Measurements from ENCODE around the gene CKS1B. TPM values are rescaled to one million over a fixed set of nuclear protein-coding genes. Genes with fewer than 3 reads are reported as not detected.
"Not testable (repeated sequence)": the region's sequence is repeated elsewhere in the genome, so short reads cannot be mapped to it uniquely, and the experiment has no call there.

The CKS1B gene
- total RNA-seq, 1 donor from 2014 or later: 74.5 TPM

- no peak for ATAC-seq
These were observed 12.8 kb downstream of the CKS1B start for GRCh38 chr1:154987326-154987725.

- no peak for ATAC-seq
These were observed 13.8 kb downstream of the CKS1B start for GRCh38 chr1:154988058-154988954.

GRCh38 chr1:154989195-154989860, 14.8 kb downstream of the CKS1B start:
- ATAC-seq: no peak

GRCh38 chr1:154990276-154990675, 15.8 kb downstream of the CKS1B start:
- no peak for ATAC-seq

- ATAC-seq: peak; percentile 5
These were observed 18.5 kb downstream of the CKS1B start for GRCh38 chr1:154992721-154993571.

- ATAC-seq: no peak
These were observed 19.2 kb downstream of the CKS1B start, which contains the start of gene LENEP for GRCh38 chr1:154993572-154994268. LENEP (plus strand) TSS chr1:154993586; CDS start chr1:154993608, 22 bp downstream.

GRCh38 chr1:154994269-154994587, 19.7 kb downstream of the CKS1B start:
- no peak for ATAC-seq

- ATAC-seq: no peak
These were observed 20.1 kb downstream of the CKS1B start for GRCh38 chr1:154994591-154994990.

GRCh38 chr1:154995301-154995983, 21.0 kb downstream of the CKS1B start:
- not testable (repeated sequence) for ATAC-seq

- ATAC-seq: no peak
These were observed 22.7 kb downstream of the CKS1B start for GRCh38 chr1:154996966-154997701.

GRCh38 chr1:154998201-154998780, 23.8 kb downstream of the CKS1B start:
- ATAC-seq: no peak

GRCh38 chr1:154998818-154999570, 24.5 kb downstream of the CKS1B start:
- ATAC-seq: no peak

GRCh38 chr1:154999571-155000410, 25.3 kb downstream of the CKS1B start:
- ATAC-seq: no peak

- ATAC-seq: no peak
These were observed 25.9 kb downstream of the CKS1B start for GRCh38 chr1:155000411-155000725.

GRCh38 chr1:155000726-155001424, 26.4 kb downstream of the CKS1B start:
- peak; percentile 79 for ATAC-seq

GRCh38 chr1:155001425-155001674, 26.9 kb downstream of the CKS1B start:
- no peak for ATAC-seq

- peak; percentile 82 for ATAC-seq
These were observed 27.4 kb downstream of the CKS1B start for GRCh38 chr1:155001675-155002463.
